K562 (cell line): ENCODE results near the gene TAF1L. TPM values are rescaled to one million over a fixed set of nuclear protein-coding genes. Genes with fewer than 3 reads are reported as not detected.

Source experiments
- ARNT ChIP-seq, 2 experiments: fragments of 450-650 bp; IDR thresholded peaks; 2 replicates each; pipeline ENCODE4 v1.6.1; 2016; ENCODE audit warnings: mild to moderate bottlenecking in 1 of 2
- COPS2 ChIP-seq: fragments of 450-650 bp; conservative IDR thresholded peaks from 2 replicates; pipeline ENCODE4 v1.6.1; 2016; ENCODE audit warnings: mild to moderate bottlenecking, moderate library complexity
- CREB3 ChIP-seq: fragments of 450-650 bp; conservative IDR thresholded peaks from 2 replicates; pipeline ENCODE4 v1.6.1; 2016; ENCODE audit warnings: missing genetic modification characterization, low read depth, mild to moderate bottlenecking, missing compliant biosample characterization, moderate library complexity
- EGR1 ChIP-seq: fragments of 450-650 bp; conservative IDR thresholded peaks from 2 replicates; pipeline ENCODE4 v1.6.1; 2017; ENCODE audit warnings: mild to moderate bottlenecking
- FOXA1 ChIP-seq: fragments of 450-650 bp; IDR thresholded peaks from 2 replicates; pipeline ENCODE4 v1.6.1; 2016; ENCODE audit warnings: mild to moderate bottlenecking, borderline replicate concordance
- GTF2B ChIP-seq: IDR thresholded peaks from 2 replicates; pipeline ENCODE4 v1.6.1; 2011; ENCODE audit not compliant: insufficient read length; ENCODE audit errors: extremely low read depth
- GTF2F1 ChIP-seq: IDR thresholded peaks from 2 replicates; pipeline ENCODE4 v1.6.1; 2011; ENCODE audit warnings: low read depth, low read length, improper control_type of control experiment
- LARP7 ChIP-seq: fragments of 450-650 bp; IDR thresholded peaks from 2 replicates; pipeline ENCODE4 v1.6.1; 2016
- MCM5 ChIP-seq: fragments of 450-650 bp; IDR thresholded peaks from 2 replicates; pipeline ENCODE4 v1.6.1; 2016; ENCODE audit warnings: low read depth
- NFIC ChIP-seq: fragments of 450-650 bp; IDR thresholded peaks from 2 replicates; pipeline ENCODE4 v1.6.1; 2017; ENCODE audit warnings: mild to moderate bottlenecking, inconsistent platforms
- NR2C2 ChIP-seq, 2 experiments: fragments of 200-800 bp in 1 of 2; sonication (Bioruptor generic) in 1 of 2; sonication (generic) in 1 of 2; formaldehyde crosslinking in 1 of 2; IDR thresholded peaks; 2 replicates each; pipeline versions ENCODE4 v1.6.1 to v1.8.0; 2016 to 2022; ENCODE audit warnings: mild to moderate bottlenecking in 1 of 2, missing compliant biosample characterization in 1 of 2, missing genetic modification characterization in 1 of 2, missing genetic modification reagents in 1 of 2
- PHF20 ChIP-seq: fragments of 450-650 bp; IDR thresholded peaks from 2 replicates; pipeline ENCODE4 v1.6.1; 2018; ENCODE audit not compliant: partially characterized antibody
- PTBP1 ChIP-seq: fragments of 200-400 bp; formaldehyde crosslinking; IDR thresholded peaks from 2 replicates; pipeline ENCODE4 v1.6.1; 2017; ENCODE audit warnings: low read depth, low read length
- STAG1 ChIP-seq: sonication (generic); formaldehyde crosslinking; IDR thresholded peaks from 2 replicates; pipeline ENCODE4 v1.5.0; 2020; ENCODE audit warnings: missing genetic modification reagents, borderline replicate concordance
- TRIM24 ChIP-seq, 2 experiments: fragments of 450-650 bp; IDR thresholded peaks; 2 replicates each; pipeline ENCODE4 v1.6.1; 2016
- ZBED1 ChIP-seq: IDR thresholded peaks from 2 replicates; pipeline ENCODE4 v1.6.1; 2014
- ZNF507 ChIP-seq: conservative IDR thresholded peaks from 2 replicates; pipeline ENCODE4 v1.6.1; 2017; ENCODE audit warnings: missing genetic modification characterization, missing compliant biosample characterization
- ZNF583 ChIP-seq: fragments of 250-450 bp; sonication (Bioruptor Pico); IDR thresholded peaks from 2 replicates; pipeline ENCODE4 v1.4.0; 2020
- ZNF584 ChIP-seq: fragments of 200-800 bp; sonication (Bioruptor generic); IDR thresholded peaks from 2 replicates; pipeline ENCODE4 v1.6.1; 2016; ENCODE audit warnings: low read depth, mild to moderate bottlenecking, missing genetic modification characterization, missing compliant biosample characterization
- ZNF644 ChIP-seq: fragments of 200-800 bp; sonication (Bioruptor generic); IDR thresholded peaks from 2 replicates; pipeline ENCODE4 v1.6.1; 2016; ENCODE audit warnings: low read depth, missing genetic modification characterization, missing compliant biosample characterization
- ZZZ3 ChIP-seq: fragments of 450-650 bp; IDR thresholded peaks from 2 replicates; pipeline ENCODE4 v1.6.1; 2016; ENCODE audit warnings: antibody characterized with exemption, mild to moderate bottlenecking, moderate library complexity
- polyA plus RNA-seq, 8 experiments: library from polyadenylated mRNA; depleted of rRNA in 4 of 8; stranded (reverse) in 5 of 8; unstranded in 3 of 8; fragments of >200 nt; fragmentation: Nextera tagmentation in 2 of 8; fragmentation: Illumina TruSeq in 1 of 8; extraction: Ambion mirVana in 2 of 8; extraction: Trizol in 1 of 8; gene quantifications; 2 replicates each; pipeline versions ENCODE4 v1.2.1 to v1.2.3, GENCODE V29; 2011 to 2014; ENCODE audit warnings: inconsistent platforms in 1 of 8, missing spikeins in 1 of 8
- total RNA-seq, 7 experiments: library from RNA; depleted of rRNA in 6 of 7; stranded (reverse); fragments of >200 nt in 6 of 7; fragmentation: Illumina TruSeq in 2 of 7; extraction: Trizol in 2 of 7; gene quantifications; 2 replicates each; pipeline versions ENCODE4 v1.2.1 to v1.2.3, GENCODE V29; 2011 to 2021; ENCODE audit warnings: low replicate concordance in 1 of 7
- TF ChIP-seq, protein P1 (sequence below): fragments of 450-650 bp; IDR thresholded peaks from 2 replicates; pipeline ENCODE4 v1.6.1; 2016; ENCODE audit warnings: mild to moderate bottlenecking
- TF ChIP-seq, protein P2 (sequence below): fragments of 450-650 bp; IDR thresholded peaks from 2 replicates; pipeline ENCODE4 v1.6.1; 2016; ENCODE audit warnings: low read depth, mild to moderate bottlenecking, moderate library complexity
- TF ChIP-seq, protein P3 (sequence below): fragments of 250-450 bp; sonication (Bioruptor Pico); IDR thresholded peaks from 2 replicates; pipeline ENCODE4 v1.5.0; 2021
- TF ChIP-seq, protein P4 (sequence below), 2 experiments: IDR thresholded peaks; 2 replicates each; pipeline ENCODE4 v1.6.1; 2011; ENCODE audit warnings: borderline replicate concordance in 1 of 2, control low read depth in 1 of 2, low read depth in 1 of 2, low read length in 1 of 2, mild to moderate bottlenecking in 1 of 2, mixed read lengths in 1 of 2, moderate library complexity in 1 of 2; ENCODE audit not compliant: insufficient read depth in 1 of 2, insufficient read length in 1 of 2, poor library complexity in 1 of 2, severe bottlenecking in 1 of 2; ENCODE audit errors: extremely low read depth in 1 of 2

Gene TAF1L
- total and polyA plus RNA-seq, 9 of the 15 experiments (the other 6 are each of a cell fraction or from before 2014, with no cell fraction given), result 0.01 to 0.04 (median 0.03) TPM; not detected in 3

GRCh38 chr9:32631991-32632390, 3.5 kb downstream of the TAF1L start (continued):
- no peak for TF ChIP-seq NR2C2 (CRISPR knock-in tag; IDR thresholded peaks at IDR 0.05)
- no peak for TF ChIP-seq NR2C2 (tag; IDR thresholded peaks at IDR 0.05)
- TF ChIP-seq, protein P1, sequence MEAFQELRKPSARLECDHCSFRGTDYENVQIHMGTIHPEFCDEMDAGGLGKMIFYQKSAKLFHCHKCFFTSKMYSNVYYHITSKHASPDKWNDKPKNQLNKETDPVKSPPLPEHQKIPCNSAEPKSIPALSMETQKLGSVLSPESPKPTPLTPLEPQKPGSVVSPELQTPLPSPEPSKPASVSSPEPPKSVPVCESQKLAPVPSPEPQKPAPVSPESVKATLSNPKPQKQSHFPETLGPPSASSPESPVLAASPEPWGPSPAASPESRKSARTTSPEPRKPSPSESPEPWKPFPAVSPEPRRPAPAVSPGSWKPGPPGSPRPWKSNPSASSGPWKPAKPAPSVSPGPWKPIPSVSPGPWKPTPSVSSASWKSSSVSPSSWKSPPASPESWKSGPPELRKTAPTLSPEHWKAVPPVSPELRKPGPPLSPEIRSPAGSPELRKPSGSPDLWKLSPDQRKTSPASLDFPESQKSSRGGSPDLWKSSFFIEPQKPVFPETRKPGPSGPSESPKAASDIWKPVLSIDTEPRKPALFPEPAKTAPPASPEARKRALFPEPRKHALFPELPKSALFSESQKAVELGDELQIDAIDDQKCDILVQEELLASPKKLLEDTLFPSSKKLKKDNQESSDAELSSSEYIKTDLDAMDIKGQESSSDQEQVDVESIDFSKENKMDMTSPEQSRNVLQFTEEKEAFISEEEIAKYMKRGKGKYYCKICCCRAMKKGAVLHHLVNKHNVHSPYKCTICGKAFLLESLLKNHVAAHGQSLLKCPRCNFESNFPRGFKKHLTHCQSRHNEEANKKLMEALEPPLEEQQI, result no peak
- TF ChIP-seq NFIC, result 0 out of 2 replicates have a peak, but pooled peaks have one; percentile 14
- no peak for TF ChIP-seq EGR1
- no peak for TF ChIP-seq ZNF644 (tag)
- TF ChIP-seq, protein P2, sequence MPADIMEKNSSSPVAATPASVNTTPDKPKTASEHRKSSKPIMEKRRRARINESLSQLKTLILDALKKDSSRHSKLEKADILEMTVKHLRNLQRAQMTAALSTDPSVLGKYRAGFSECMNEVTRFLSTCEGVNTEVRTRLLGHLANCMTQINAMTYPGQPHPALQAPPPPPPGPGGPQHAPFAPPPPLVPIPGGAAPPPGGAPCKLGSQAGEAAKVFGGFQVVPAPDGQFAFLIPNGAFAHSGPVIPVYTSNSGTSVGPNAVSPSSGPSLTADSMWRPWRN, result no peak
- TF ChIP-seq PHF20, result no peak
- TF ChIP-seq, protein P3, sequence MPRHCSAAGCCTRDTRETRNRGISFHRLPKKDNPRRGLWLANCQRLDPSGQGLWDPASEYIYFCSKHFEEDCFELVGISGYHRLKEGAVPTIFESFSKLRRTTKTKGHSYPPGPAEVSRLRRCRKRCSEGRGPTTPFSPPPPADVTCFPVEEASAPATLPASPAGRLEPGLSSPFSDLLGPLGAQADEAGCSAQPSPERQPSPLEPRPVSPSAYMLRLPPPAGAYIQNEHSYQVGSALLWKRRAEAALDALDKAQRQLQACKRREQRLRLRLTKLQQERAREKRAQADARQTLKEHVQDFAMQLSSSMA (CRISPR knock-in tag), result no peak
- TF ChIP-seq GTF2B, result no peak
- peak in 1 of 2 experiments; percentile 50; a peak in 1 of 4 replicates for TF ChIP-seq TRIM24 (IDR thresholded peaks at IDR 0.05)
- TF ChIP-seq ARNT (IDR thresholded peaks at IDR 0.05), result no peak
- no peak for TF ChIP-seq ZBED1
- no peak for TF ChIP-seq ZZZ3
- no peak for TF ChIP-seq CREB3
- no peak for TF ChIP-seq PTBP1
- TF ChIP-seq FOXA1, result no peak
- no peak for TF ChIP-seq ZNF584
- no peak for TF ChIP-seq GTF2F1
- no peak for TF ChIP-seq STAG1 (CRISPR knock-in tag)
- no peak for TF ChIP-seq ZNF583 (CRISPR knock-in tag)
- TF ChIP-seq LARP7, result no peak
- TF ChIP-seq ZNF507 (tag), result no peak
- no peak for TF ChIP-seq MCM5
- TF ChIP-seq COPS2, result no peak
- TF ChIP-seq, protein P4, sequence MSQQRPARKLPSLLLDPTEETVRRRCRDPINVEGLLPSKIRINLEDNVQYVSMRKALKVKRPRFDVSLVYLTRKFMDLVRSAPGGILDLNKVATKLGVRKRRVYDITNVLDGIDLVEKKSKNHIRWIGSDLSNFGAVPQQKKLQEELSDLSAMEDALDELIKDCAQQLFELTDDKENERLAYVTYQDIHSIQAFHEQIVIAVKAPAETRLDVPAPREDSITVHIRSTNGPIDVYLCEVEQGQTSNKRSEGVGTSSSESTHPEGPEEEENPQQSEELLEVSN (IDR thresholded peaks at IDR 0.05; ENCODE audit: borderline replicate concordance in 1 of 2, extremely low read depth in 1 of 2, insufficient read depth in 1 of 2, insufficient read length in 1 of 2, low read depth in 1 of 2, low read length in 1 of 2, poor library complexity in 1 of 2, severe bottlenecking in 1 of 2), result no peak
